VCaP (cell line): ENCODE measurements around the gene SPINK6.

Experiments
- H3K27ac ChIP-seq: fragments of 450-650 bp; 2 replicates; pipeline ENCODE4 v1.5.1; 2017
- CTCF ChIP-seq: fragments of 450-650 bp; conservative IDR thresholded peaks from 2 replicates; pipeline ENCODE4 v1.5.1; 2017; ENCODE audit warnings: mild to moderate bottlenecking, moderate library complexity

SPINK6 gene

GRCh38 chr5:148205044-148205806, 2.4 kb downstream of the SPINK6 start:
- TF ChIP-seq CTCF, result no peak
- H3K27ac ChIP-seq, result no peak overlapping the region

GRCh38 chr5:148205865-148206264, 3.0 kb downstream of the SPINK6 start:
- no peak for TF ChIP-seq CTCF
- H3K27ac ChIP-seq, result no peak overlapping the region

- TF ChIP-seq CTCF, result no peak
- H3K27ac ChIP-seq, result no peak overlapping the region
These were observed 3.8 kb downstream of the SPINK6 start for GRCh38 chr5:148206620-148207019.

GRCh38 chr5:148208226-148208625, 5.4 kb downstream of the SPINK6 start:
- TF ChIP-seq CTCF, result no peak
- H3K27ac ChIP-seq, result no peak overlapping the region

- TF ChIP-seq CTCF, result no peak
- no peak overlapping the region for H3K27ac ChIP-seq
These were observed 6.4 kb downstream of the SPINK6 start for GRCh38 chr5:148209151-148209770.

- H3K27ac ChIP-seq, result no peak overlapping the region
- TF ChIP-seq CTCF, result no peak
These were observed 11.9 kb downstream of the SPINK6 start for GRCh38 chr5:148214665-148215185.

GRCh38 chr5:148221508-148221907, 18.7 kb downstream of the SPINK6 start:
- TF ChIP-seq CTCF, result no peak

More at GRCh38 chr5:148221508-148221907, 18.7 kb downstream of the SPINK6 start:
- no peak overlapping the region for H3K27ac ChIP-seq
